ENCODE measurements around the gene EXOC5.

DNA sequence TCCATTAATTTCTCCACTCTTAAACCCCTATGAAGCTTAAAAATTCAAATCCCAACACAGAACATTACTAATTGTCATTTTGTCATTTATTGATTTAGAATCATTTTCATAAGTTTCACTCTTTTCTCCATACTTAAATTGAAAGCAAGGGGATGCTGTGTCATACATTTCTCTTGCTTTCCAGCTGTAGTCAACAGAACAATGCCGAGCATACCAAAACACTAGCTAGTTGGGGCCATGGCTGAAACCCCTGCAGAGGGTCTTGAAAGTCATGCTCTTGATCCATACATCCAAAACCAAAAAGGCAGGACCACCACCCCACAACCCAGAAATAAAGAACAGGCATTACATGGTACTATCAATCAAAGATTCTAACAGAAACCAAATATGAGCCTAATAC, 9.0 kb downstream of the EXOC5 start:
- TF ChIP-seq CTCF (conservative IDR thresholded peaks at IDR 0.05), result no peak
- TF ChIP-seq EZH2 (IDR thresholded peaks at IDR 0.05; ENCODE audit: low read depth), result no peak

Data from PC-9 (cell line).